Right kidney (tissue), 1 donor: ENCODE measurements around the gene RBM42.
"Not testable (repeated sequence)": the region's sequence is repeated elsewhere in the genome, so short reads cannot be mapped to it uniquely, and the experiment has no call there.

Experiments used
- DNase-seq: peaks from one replicate; pipeline ENCODE4 v3.0.0-alpha.2; 2016

The RBM42 gene

GRCh38 chr19:35648017-35648961, 19.5 kb downstream of the RBM42 start, which contains the start of gene COX6B1:
Gene COX6B1 (plus strand): TSS chr19:35648323. CDS start chr19:35651244, 2,921 bp downstream.
- peak; percentile 78 for DNase-seq

GRCh38 chr19:35650581-35650980, 21.7 kb downstream of the RBM42 start:
- DNase-seq, result no peak

DNA sequence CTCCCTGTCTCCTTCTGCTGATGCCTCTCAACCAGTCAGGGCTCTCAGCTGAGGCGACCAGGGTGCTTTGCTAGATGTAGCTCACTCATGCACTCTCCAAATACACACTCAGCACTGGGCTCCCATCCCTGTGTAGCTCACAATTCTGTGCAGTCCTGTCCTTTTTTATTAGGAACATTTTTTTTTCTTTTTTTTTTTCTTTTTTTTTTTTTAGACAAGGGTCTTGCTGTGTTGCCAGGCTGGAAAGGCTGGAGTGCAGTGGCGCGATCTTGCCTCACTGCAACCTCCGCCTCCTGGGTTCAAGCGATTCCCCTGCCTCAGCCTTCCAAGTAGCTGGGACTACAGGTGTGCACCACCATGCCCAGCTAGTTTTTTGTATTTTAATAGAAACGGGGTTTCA, 26.0 kb downstream of the RBM42 start:
- DNase-seq, result not testable (repeated sequence)

- no peak for DNase-seq
Observed at GRCh38 chr19:35655600-35655999, 26.8 kb downstream of the RBM42 start.

GRCh38 chr19:35656700-35657099, 27.9 kb downstream of the RBM42 start:
- DNase-seq, result no peak

GRCh38 chr19:35657904-35658700, 29.3 kb downstream of the RBM42 start:
- no peak for DNase-seq

DNA sequence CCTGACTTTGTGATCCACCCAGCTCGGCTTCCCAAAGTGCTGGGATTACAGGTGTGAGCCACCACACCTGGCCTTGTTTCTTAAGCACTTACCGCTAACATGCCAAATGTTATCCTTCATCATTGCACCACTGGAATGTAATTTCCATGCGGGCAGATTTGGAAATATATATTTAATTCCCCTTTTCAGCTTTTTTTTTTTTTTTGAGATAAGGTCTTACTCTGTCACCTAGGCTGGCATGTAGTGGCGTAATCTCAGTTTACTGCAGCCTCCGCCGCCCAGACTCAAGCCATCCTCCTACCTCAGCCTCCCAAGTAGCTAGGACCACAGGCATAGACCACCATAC, 33.1 kb downstream of the RBM42 start:
- no peak for DNase-seq

DNA sequence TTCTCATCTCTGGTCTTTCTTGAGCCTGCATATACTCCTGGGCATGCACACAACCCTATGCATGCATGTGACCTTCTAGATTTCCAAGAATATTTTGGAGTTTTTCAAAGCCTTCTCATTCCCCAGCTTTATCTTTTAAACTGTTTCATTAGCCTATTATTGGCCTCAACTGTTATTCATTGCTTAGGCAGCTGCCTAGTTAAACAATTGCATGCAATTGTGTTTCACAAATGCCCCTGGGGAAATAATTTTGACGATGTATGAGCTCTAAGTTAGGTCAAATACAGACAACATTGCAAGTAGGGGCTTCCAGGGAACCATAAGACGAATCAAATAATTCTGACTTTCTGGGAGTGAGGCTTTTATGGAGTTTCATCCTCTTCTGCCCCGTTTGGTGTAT, 35.1 kb downstream of the RBM42 start:
- no peak for DNase-seq

DNA sequence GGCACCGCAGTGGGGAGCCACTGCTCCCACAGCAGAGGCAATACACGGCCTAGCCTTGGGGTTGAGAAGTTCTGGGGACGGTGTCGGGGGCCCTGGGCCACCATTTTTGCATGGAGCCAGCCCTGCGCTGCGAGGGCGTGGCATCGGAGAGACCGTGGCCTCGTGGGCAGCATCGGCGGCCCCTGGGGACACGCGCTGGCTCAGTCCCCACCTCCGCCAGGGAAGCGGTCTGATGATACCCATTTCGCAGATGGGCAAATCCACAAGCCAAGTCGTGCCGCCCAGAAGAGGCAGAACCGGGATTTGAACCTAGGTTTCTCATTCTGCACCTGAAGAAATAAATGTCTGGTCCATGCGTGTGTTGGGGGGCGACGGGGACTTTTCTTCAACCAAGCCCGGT, 36.3 kb downstream of the RBM42 start:
- no peak for DNase-seq

- DNase-seq, result no peak
Observed at GRCh38 chr19:35665604-35666003, 36.8 kb downstream of the RBM42 start.

DNA sequence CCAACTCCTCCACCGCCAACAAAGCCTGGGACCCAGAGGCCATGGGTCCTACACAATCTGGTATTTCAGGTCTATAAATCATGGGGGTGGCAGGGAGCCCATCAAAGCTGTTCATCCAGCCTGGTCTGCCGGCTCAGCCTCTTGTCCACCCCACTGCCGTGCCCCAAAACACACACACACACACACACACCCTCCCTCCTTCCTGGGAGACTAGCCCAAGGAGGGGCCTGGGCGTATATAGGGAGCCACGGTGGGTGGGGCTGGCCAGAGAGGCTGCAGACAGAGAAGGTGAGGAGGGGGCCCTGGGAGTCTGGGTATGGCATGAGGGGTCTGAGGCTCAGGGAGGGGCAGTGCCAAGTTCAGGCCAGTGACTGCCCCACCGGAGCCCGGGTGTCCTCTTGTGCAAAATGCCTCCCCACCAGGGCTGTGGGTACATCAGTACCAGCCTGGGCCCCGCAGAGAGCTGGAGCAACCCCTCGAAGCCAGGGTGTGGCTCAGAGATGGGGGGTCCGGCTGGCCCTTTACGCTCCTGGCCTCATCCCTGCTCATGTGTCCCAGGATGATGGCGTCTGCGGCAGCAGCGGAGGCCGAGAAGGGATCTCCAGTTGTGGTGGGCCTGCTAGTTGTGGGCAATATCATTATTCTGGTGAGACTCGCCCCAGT, 37.5 kb downstream of the RBM42 start, which contains the start of gene UPK1A:
TSS of gene UPK1A (plus strand) at position 267 of the 663 bp plus-strand sequence. CDS start at position 563, 296 bp downstream.
- DNase-seq, result no peak

GRCh38 chr19:35669566-35669965, 40.7 kb downstream of the RBM42 start:
- DNase-seq, result no peak

DNA sequence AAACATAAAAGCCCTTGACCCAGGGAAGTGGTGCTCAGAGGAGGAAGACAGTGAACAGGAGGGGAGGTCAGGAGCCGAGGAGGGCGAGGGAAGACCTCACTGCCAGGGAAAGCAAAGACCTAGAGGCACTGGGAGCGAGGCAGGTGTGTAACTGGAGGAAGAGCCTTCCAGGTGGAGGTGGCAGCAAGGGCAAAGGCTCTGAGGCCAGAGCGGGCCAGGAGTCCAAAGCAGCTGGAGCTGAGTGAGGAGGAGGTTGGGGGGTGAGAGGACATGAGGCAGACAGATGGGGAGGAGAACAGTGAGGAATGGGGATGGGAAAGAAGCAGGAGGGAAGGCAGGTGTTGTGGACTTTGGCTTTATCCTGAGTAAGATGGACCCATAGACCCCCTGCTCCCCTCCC, 41.1 kb downstream of the RBM42 start:
- DNase-seq, result no peak

GRCh38 chr19:35670686-35671085, 41.9 kb downstream of the RBM42 start:
- DNase-seq, result no peak

GRCh38 chr19:35671818-35672217, 43.0 kb downstream of the RBM42 start:
- DNase-seq, result no peak

DNA sequence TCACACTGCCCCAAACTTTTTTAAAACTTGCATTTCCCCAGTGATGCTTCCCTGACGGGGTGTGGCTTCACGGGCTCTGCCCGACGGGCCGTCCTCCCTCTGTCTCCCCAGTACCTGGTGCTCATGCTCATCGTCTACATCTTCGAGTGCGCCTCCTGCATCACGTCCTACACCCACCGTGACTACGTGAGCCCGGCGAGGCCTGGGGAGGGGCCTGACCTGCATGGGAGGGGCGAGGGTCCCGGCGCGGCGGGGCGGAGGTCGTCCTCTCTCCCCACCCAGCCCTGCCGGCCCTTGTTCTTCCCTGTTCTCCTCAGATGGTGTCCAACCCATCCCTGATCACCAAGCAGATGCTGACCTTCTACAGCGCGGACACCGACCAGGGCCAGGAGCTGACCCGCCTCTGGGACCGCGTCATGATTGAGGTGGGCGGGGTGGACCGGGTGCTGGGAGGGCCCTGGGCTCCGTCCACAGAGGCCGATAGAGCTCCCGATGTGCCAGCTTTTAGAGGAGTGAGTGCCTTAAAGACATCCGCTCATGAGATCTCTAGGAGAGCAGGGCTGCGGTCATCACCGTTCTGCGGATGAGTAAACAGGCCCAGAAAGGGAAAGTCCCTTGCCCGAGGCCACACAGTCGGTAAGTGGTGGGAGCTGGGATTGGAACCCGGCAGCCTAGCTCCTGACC, 44.4 kb downstream of the RBM42 start:
- no peak for DNase-seq

DNA sequence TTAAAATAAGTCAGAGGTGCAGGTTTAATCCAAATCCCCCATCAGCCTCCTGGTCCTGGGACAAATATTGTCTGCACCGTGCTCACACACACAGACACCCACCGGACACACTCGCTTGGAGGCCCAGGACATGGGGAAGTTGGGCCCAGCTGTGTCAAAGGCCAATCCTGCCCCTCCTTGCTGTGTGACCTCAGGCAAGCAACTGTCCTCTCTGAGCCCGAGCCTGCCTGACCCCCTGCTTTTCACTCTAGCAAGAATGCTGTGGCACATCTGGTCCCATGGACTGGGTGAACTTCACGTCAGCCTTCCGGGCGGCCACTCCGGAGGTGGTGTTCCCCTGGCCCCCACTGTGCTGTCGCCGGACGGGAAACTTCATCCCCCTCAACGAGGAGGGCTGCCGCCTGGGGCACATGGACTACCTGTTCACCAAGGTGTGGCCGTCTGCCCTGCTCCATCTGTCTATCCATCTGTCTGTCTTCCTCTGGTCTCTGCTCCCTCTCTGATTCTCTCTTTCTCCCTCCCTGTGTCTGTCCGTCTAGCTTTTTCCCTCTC, 46.8 kb downstream of the RBM42 start:
- no peak for DNase-seq
